H9 (cell line): ENCODE measurements around the gene LRP1B. TPM values are rescaled to one million over a fixed set of nuclear protein-coding genes. Genes with fewer than 3 reads are reported as not detected.

Experiments
- DNase-seq: peaks from one replicate; pipeline ENCODE4 v3.0.0-alpha.2; 2017
- H2AFZ ChIP-seq: one replicate; pipeline ENCODE4 v1.6.1; 2013; ENCODE audit warnings: mild to moderate bottlenecking, low read length, control low read depth, moderate library complexity
- H2AK5ac ChIP-seq: 2 replicates; pipeline ENCODE4 v1.6.1; 2013; ENCODE audit warnings: low read length, control low read depth, mixed read lengths; ENCODE audit not compliant: insufficient read length
- H2BK120ac ChIP-seq: one replicate; pipeline ENCODE4 v1.6.1; 2013; ENCODE audit warnings: low read depth, mild to moderate bottlenecking, low read length, control low read depth, inconsistent platforms; ENCODE audit not compliant: poor library complexity, severe bottlenecking
- H2BK12ac ChIP-seq: 2 replicates; pipeline ENCODE4 v1.6.1; 2013; ENCODE audit warnings: low read length, control low read depth, mixed read lengths, low read depth; ENCODE audit not compliant: insufficient read length
- H2BK15ac ChIP-seq: 2 replicates; pipeline ENCODE4 v1.6.1; 2013; ENCODE audit warnings: low read depth, low read length, control low read depth
- H2BK20ac ChIP-seq: one replicate; pipeline ENCODE4 v1.6.1; 2013; ENCODE audit warnings: low read depth, mild to moderate bottlenecking, low read length, control low read depth, inconsistent platforms; ENCODE audit not compliant: poor library complexity, severe bottlenecking
- H2BK5ac ChIP-seq: 2 replicates; pipeline ENCODE4 v1.6.1; 2013; ENCODE audit warnings: low read length, control low read depth, mixed read lengths; ENCODE audit not compliant: insufficient read length
- H3K14ac ChIP-seq: 2 replicates; pipeline ENCODE4 v1.6.1; 2013; ENCODE audit warnings: low read length, control low read depth; ENCODE audit not compliant: insufficient read depth
- H3K18ac ChIP-seq: 2 replicates; pipeline ENCODE4 v1.6.1; 2013; ENCODE audit warnings: low read depth, mild to moderate bottlenecking, mixed read lengths, low read length, control low read depth; ENCODE audit not compliant: insufficient read length
- H3K23ac ChIP-seq: 2 replicates; pipeline ENCODE4 v1.6.1; 2013; ENCODE audit warnings: low read length, control low read depth, mixed read lengths, low read depth; ENCODE audit not compliant: insufficient read length
- H3K23me2 ChIP-seq: 2 replicates; pipeline ENCODE4 v1.6.1; 2013; ENCODE audit warnings: low read depth, mild to moderate bottlenecking, mixed read lengths, low read length, control low read depth; ENCODE audit not compliant: insufficient read length, poor library complexity, severe bottlenecking
- H3K27ac ChIP-seq: 2 replicates; pipeline ENCODE4 v1.5.1; 2013; ENCODE audit warnings: low read length, control low read depth, mixed read lengths, low read depth; ENCODE audit not compliant: insufficient read length
- H3K27me3 ChIP-seq: 2 replicates; pipeline ENCODE4 v1.6.1; 2013; ENCODE audit warnings: low read length, control low read depth, inconsistent platforms; ENCODE audit not compliant: insufficient read depth
- H3K4ac ChIP-seq: 2 replicates; pipeline ENCODE4 v1.6.1; 2013; ENCODE audit warnings: low read depth, mild to moderate bottlenecking, control low read depth, inconsistent platforms, low read length, moderate library complexity
- H3K4me1 ChIP-seq: 2 replicates; pipeline ENCODE4 v1.6.1; 2013; ENCODE audit warnings: low read length, control low read depth, inconsistent platforms; ENCODE audit not compliant: insufficient read depth
- H3K4me2 ChIP-seq: 2 replicates; pipeline ENCODE4 v1.6.1; 2013; ENCODE audit warnings: low read length, control low read depth, mixed read lengths; ENCODE audit not compliant: insufficient read length, insufficient read depth
- H3K56ac ChIP-seq: 2 replicates; pipeline ENCODE4 v1.6.1; 2013; ENCODE audit warnings: low read depth, mild to moderate bottlenecking, mixed read lengths, low read length, control low read depth; ENCODE audit not compliant: insufficient read length
- H3K79me1 ChIP-seq: 2 replicates; pipeline ENCODE4 v1.6.1; 2013; ENCODE audit warnings: low read depth, mild to moderate bottlenecking, moderate library complexity, low read length, control low read depth, inconsistent platforms; ENCODE audit not compliant: insufficient read depth, poor library complexity, severe bottlenecking
- H3K79me2 ChIP-seq: 2 replicates; pipeline ENCODE4 v1.6.1; 2013; ENCODE audit warnings: low read length, control low read depth, inconsistent platforms; ENCODE audit not compliant: insufficient read depth
- H3K9ac ChIP-seq: 2 replicates; pipeline ENCODE4 v1.6.1; 2013; ENCODE audit warnings: low read length, control low read depth, mixed read lengths; ENCODE audit not compliant: insufficient read length; ENCODE audit errors: extremely low read depth
- H3K9me3 ChIP-seq: one replicate; pipeline ENCODE4 v1.6.1; 2013; ENCODE audit warnings: low read depth, low read length, inconsistent platforms; ENCODE audit not compliant: control insufficient read depth
- H3T11ph ChIP-seq: one replicate; pipeline ENCODE4 v1.6.1; 2013; ENCODE audit warnings: mild to moderate bottlenecking, low read length, control low read depth, inconsistent platforms
- H4K20me1 ChIP-seq: one replicate; pipeline ENCODE4 v1.6.1; 2013; ENCODE audit not compliant: control insufficient read depth, insufficient read length, insufficient read depth
- H4K5ac ChIP-seq: 2 replicates; pipeline ENCODE4 v1.6.1; 2013; ENCODE audit warnings: low read depth, mild to moderate bottlenecking, mixed read lengths, low read length, control low read depth; ENCODE audit not compliant: insufficient read length
- H4K8ac ChIP-seq: replicated peaks from 2 replicates; pipeline ENCODE4 v1.6.1; 2013; ENCODE audit warnings: low read length, control low read depth, mixed read lengths, low read depth; ENCODE audit not compliant: insufficient read length
- H4K91ac ChIP-seq: 2 replicates; pipeline ENCODE4 v1.6.1; 2013; ENCODE audit warnings: low read depth, mild to moderate bottlenecking, moderate library complexity, mixed read lengths, low read length, control low read depth; ENCODE audit not compliant: insufficient read length
- H3K27ac Mint-ChIP-seq, 3 experiments: 2 replicates in 2 of 3; 3 replicates in 1 of 3; pipeline ENCODE4 v1.8.0; 2020 to 2021; ENCODE audit warnings: mixed read lengths in 3 of 3, mild to moderate bottlenecking in 1 of 3, moderate library complexity in 1 of 3
- H3K27me3 Mint-ChIP-seq: 2 replicates; pipeline ENCODE4 v1.8.0; 2021; ENCODE audit warnings: low read depth, mild to moderate bottlenecking, moderate library complexity, mixed read lengths
- H3K36me3 Mint-ChIP-seq, 3 experiments: 2 replicates in 2 of 3; 3 replicates in 1 of 3; pipeline ENCODE4 v1.8.0; 2020 to 2021; ENCODE audit warnings: low read depth in 3 of 3, mixed read lengths in 3 of 3; ENCODE audit not compliant: insufficient read depth in 1 of 3
- H3K4me1 Mint-ChIP-seq, 2 experiments: 2 replicates each; pipeline ENCODE4 v1.8.0; 2020; ENCODE audit warnings: mixed read lengths in 2 of 2
- H3K4me3 Mint-ChIP-seq, 2 experiments: 2 replicates in 1 of 2; 3 replicates in 1 of 2; pipeline ENCODE4 v1.8.0; 2020 to 2021; ENCODE audit warnings: mild to moderate bottlenecking in 2 of 2, mixed read lengths in 2 of 2, moderate library complexity in 1 of 2
- H3K9me3 Mint-ChIP-seq, 2 experiments: 2 replicates in 1 of 2; 3 replicates in 1 of 2; pipeline ENCODE4 v1.8.0; 2020; ENCODE audit warnings: mild to moderate bottlenecking in 2 of 2, mixed read lengths in 2 of 2, moderate library complexity in 1 of 2
- WGBS: extraction: QIAGEN DNeasy Blood & Tissue Kit; methylation state at CpG from one replicate; pipeline ENCODE4 v1.1.7; 2013; ENCODE audit warnings: missing lambda C conversion rate, low lambda C conversion rate, mixed read lengths; ENCODE audit not compliant: insufficient read length; ENCODE audit errors: extremely low coverage; 5-methylcytosine and 5-hydroxymethylcytosine counted together
- total RNA-seq: library from RNA; stranded (reverse); gene quantifications from 2 replicates; pipeline ENCODE4 v1.2.1, GENCODE V29; 2021
- TF ChIP-seq, protein P1 (sequence below): fragments of 200-600 bp; sonication (generic); conservative IDR thresholded peaks from 3 replicates; pipeline ENCODE4 v1.8.0; 2021; ENCODE audit warnings: antibody characterized with exemption, mild to moderate bottlenecking

LRP1B gene
- total RNA-seq, 1 experiment from 2014 or later, result not detected

DNA sequence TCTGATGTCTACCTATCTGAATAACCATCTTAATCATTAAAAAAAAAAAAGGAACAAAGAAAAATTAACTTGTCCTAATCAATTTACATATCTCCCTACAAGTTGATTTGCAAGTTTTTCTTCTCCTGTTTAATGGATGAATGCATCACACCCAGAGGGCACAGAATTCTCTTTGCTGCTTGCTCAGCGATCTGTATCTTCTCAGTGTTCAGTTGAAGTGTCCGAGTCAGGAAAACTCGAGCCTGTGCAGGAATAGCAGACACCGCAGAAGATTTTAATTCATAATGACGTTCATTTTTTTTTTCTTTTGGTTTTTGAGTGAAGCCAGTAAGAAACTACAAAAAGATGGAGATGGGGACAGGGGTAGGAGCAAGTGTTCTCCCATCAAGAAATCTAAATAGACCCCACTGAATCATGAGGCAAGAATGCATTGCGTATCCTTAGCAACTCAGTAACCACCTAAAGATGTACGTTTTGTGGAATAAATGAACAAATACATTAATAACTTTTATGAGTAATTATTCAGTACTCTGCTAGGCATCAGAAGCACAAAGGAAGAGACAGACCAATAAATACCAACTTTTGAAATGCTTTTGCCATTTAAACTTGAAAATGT lies 675.5 kb downstream of the LRP1B start:
- Histone ChIP-seq H3K4me2 (no peak overlapping the region), H3K79me1 (no peaks in the 10 kb centered on the region), H3T11ph (no peak overlapping the region), H2AFZ (no peak overlapping the region), H4K20me1 (no peaks in the 10 kb centered on the region), H3K27me3 (no peaks in the 10 kb centered on the region), H2BK20ac (no peak overlapping the region), H2AK5ac (no peak overlapping the region), H3K9ac (no peak overlapping the region), H3K56ac (no peak overlapping the region), H3K27ac (no peak overlapping the region), H3K23me2 (no peaks in the 10 kb centered on the region), H4K8ac (no peak overlapping the region), H3K4me1 (peaks cover 9% of the 10 kb centered on the region), H3K9me3 (no peaks in the 10 kb centered on the region), H3K18ac (no peak overlapping the region), H2BK5ac (no peak overlapping the region), H3K79me2 (no peaks in the 10 kb centered on the region), H2BK12ac (no peak overlapping the region), H4K5ac (no peak overlapping the region), H3K14ac (no peak overlapping the region), H4K91ac (no peak overlapping the region), H2BK120ac (no peak overlapping the region), H3K4ac (no peak overlapping the region), H3K23ac (no peak overlapping the region), H2BK15ac (no peak overlapping the region)
- H3K4me3 Mint-ChIP-seq, result no peak overlapping the region
- peaks cover 17 to 23% of the 10 kb centered on the region in 2 experiments for H3K4me1 Mint-ChIP-seq
- H3K9me3 Mint-ChIP-seq, result no peaks in the 10 kb centered on the region
- TF ChIP-seq, protein P1, sequence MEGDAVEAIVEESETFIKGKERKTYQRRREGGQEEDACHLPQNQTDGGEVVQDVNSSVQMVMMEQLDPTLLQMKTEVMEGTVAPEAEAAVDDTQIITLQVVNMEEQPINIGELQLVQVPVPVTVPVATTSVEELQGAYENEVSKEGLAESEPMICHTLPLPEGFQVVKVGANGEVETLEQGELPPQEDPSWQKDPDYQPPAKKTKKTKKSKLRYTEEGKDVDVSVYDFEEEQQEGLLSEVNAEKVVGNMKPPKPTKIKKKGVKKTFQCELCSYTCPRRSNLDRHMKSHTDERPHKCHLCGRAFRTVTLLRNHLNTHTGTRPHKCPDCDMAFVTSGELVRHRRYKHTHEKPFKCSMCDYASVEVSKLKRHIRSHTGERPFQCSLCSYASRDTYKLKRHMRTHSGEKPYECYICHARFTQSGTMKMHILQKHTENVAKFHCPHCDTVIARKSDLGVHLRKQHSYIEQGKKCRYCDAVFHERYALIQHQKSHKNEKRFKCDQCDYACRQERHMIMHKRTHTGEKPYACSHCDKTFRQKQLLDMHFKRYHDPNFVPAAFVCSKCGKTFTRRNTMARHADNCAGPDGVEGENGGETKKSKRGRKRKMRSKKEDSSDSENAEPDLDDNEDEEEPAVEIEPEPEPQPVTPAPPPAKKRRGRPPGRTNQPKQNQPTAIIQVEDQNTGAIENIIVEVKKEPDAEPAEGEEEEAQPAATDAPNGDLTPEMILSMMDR, result no peak
- no peaks in the 10 kb centered on the region for H3K27me3 Mint-ChIP-seq
- H3K36me3 Mint-ChIP-seq, result peaks cover 0 to 6% (median 0%) of the 10 kb centered on the region in 3 experiments; a peak in 2 of 7 replicates
- WGBS, result no CpG with 5 or more reads among the region's 7 CpGs
- no peak for DNase-seq
- no peak overlapping the region; a peak in 1 of 7 replicates for H3K27ac Mint-ChIP-seq
